HG02943 (cell line): ENCODE results near the gene EIF4A3.
"Not testable (repeated sequence)": the region's sequence is repeated elsewhere in the genome, so short reads cannot be mapped to it uniquely, and the experiment has no call there.

Experiments used
- ATAC-seq: cut with Tn5 transposase; IDR thresholded peaks from one replicate; pipeline ENCODE4 v1.9.1; 2021; ENCODE audit warnings: mild to moderate bottlenecking, low read depth, moderate library complexity; ENCODE audit not compliant: unreplicated experiment

The EIF4A3 gene

DNA sequence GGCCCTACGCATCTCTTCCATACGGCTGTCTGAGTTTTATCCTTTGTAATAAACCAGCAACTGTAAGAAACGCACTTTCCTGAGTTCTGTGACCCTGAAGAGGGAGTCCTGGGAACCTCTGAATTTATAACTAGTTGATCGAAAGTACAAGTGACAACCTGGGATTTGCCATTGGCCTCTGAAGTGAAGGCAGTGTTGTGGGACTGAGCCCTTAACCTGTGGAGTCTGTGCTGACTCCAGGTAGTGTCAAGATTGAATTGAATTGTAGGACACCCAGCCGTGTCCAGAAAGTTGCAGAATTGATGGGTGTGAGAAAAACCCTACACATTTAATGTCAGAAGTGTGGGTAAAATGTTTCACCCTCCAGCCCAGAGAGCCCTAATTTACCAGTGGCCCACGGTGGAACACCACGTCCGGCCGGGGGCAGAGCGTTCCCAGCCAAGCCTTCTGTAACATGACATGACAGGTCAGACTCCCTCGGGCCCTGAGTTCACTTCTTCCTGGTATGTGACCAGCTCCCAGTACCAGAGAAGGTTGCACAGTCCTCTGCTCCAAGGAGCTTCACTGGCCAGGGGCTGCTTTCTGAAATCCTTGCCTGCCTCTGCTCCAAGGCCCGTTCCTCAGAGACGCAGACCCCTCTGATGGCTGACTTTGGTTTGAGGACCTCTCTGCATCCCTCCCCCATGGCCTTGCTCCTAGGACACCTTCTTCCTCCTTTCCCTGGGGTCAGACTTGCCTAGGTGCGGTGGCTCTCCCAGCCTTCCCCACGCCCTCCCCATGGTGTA is 44.1 kb downstream of the EIF4A3 start:
- ATAC-seq = no peak

DNA sequence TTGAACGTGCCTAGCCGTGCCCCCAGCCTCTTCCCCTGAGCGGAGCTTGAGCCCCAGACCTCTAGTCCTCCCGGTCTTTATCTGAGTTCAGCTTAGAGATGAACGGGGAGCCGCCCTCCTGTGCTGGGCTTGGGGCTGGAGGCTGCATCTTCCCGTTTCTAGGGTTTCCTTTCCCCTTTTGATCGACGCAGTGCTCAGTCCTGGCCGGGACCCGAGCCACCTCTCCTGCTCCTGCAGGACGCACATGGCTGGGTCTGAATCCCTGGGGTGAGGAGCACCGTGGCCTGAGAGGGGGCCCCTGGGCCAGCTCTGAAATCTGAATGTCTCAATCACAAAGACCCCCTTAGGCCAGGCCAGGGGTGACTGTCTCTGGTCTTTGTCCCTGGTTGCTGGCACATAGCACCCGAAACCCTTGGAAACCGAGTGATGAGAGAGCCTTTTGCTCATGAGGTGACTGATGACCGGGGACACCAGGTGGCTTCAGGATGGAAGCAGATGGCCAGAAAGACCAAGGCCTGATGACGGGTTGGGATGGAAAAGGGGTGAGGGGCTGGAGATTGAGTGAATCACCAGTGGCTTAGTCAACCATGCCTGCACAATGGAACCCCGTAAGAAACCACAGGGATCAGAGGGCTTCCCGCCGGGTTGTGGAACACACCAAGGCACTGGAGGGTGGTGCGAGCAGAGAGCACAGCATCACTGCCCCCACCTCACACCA is 44.8 kb downstream of the EIF4A3 start:
- ATAC-seq = peak; percentile 24

GRCh38 chr17:80101011-80101945 is 45.6 kb downstream of the EIF4A3 start, which contains the start of gene GAA:
GAA (plus strand) TSS chr17:80101581; CDS start chr17:80104587, 3,006 bp downstream.
- peak; percentile 58 for ATAC-seq

DNA sequence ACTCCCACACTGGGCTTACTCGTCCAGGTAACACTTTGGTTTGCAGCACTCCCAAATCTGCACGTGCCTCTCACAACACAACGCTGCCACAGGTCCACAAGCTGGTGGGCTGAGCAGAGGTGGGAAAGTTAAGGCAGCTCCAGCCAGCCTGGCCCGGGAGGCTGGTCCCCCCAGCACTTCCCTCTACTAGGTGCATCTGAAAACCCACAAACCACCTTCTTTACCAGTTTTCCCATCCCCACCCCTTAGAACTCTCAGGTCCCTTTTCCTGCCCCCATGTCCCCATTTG is 46.9 kb downstream of the EIF4A3 start:
- no peak for ATAC-seq

DNA sequence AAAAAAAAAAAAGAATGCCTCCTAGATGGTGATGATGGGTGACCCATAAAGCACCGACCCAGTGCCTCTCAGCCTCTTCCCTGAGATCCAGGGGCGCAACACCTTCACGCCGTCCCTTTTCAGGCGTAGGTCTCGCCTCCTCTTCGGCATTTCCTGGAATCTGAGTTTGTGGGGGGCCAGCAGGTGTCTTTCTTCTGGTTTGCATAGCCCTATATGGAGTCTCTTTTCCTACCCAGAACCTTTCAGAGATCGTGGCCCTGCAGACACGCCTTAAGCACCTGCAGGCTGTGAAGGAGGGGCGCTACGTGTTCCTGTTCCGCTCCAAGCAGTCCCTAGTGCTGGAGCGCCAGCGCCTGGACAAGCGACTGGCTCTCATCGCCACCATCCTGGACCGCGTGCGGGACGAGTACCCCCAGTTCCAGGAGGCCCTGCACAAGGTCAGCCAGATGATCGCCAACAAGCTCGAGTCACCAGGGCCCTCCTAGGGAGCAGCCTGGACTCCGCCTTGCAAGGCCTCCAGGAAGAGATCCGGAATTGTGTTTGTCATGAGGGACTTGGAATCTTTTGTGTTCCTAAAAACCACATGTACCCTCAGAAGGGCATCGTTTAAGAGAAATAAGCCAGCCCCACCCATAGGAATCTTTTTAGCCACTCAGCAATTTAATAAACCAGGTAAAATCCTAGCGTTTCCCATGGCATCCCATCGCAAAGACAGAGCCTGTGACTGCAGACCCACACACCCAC is 47.5 kb downstream of the EIF4A3 start:
- no peak for ATAC-seq

- ATAC-seq = no peak
Observed at GRCh38 chr17:80097844-80098691, 48.9 kb downstream of the EIF4A3 start.

DNA sequence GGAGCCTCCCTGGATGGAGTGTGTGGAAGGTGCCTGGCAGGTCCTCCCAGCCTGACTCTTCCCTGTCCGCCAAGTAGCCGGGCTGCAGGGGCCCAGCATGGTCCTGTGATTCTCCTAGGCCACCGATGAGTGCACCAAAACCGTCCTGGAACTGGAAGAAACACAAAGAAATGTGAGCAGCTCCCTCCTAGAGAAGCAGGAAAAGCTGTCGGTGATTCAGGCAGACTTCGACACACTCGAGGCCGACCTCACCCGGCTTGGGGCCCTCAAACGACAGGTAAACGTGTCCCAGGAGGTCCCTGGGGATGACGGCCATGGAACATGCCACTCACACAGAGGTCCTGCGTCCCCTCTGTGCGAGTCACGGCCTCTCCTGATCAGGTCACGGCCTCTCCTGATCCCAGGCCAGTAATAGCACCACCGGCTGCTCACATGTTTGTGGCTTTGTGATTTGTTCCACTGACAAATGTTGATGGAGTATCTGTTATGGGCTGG is 49.8 kb downstream of the EIF4A3 start:
- no peak for ATAC-seq

- no peak for ATAC-seq
Observed at GRCh38 chr17:80096561-80097021, 50.3 kb downstream of the EIF4A3 start.

DNA sequence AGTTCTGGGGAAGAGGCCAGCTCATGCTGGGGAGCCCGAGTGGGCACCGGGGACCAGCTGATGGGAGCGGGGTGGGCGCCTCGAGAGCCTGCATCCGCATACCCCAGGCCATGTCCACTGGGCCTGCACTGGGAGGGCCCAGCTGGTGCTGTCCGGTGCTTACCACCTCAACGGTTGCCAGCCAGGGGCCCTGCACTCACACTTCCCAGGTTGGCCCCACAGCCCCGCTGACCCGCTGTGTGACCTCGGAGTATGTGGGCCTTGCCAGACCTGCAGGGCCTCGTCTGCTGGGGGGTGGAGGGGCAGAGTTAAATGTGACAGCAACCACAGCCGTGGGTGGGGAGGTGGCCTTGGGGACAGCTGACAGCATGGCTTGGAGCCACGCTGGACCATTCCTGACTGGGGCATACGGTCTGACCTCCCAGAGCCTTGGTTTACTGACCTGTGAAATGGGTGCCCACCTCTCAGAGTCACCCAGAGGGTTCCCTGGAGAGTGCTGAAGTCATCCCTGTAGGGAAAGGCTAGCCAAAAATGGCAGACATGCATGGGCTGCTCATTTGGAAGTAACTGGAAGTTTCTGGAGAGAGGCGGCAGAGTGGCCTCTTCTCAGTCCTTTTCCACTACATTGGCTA is 51.0 kb downstream of the EIF4A3 start:
- ATAC-seq = no peak

GRCh38 chr17:80095038-80095843 is 51.7 kb downstream of the EIF4A3 start:
- no peak for ATAC-seq

DNA sequence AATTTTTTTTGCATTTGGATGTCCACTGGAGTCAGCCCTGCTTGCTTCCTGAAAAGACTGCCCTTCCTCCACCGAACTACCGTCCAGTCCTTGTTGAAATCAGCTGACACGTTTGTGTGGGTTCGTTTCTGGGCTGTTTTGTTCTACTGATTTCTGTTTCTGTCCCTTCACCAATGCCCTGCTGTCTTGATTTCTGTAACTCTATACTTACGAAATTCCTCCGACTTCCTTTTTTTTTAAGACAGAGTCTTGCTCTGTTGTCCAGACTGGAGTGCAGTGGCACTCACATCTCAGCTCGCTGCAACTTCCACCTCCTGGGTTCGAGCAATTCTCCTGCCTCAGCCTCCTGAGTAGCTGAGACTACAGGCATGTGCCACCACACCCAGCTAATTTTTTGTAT is 54.0 kb downstream of the EIF4A3 start:
- no peak for ATAC-seq

- no peak for ATAC-seq
Observed at GRCh38 chr17:80091376-80091775, 55.6 kb downstream of the EIF4A3 start.

- not testable (repeated sequence) for ATAC-seq
Observed at GRCh38 chr17:80090164-80090563, 56.8 kb downstream of the EIF4A3 start.

DNA sequence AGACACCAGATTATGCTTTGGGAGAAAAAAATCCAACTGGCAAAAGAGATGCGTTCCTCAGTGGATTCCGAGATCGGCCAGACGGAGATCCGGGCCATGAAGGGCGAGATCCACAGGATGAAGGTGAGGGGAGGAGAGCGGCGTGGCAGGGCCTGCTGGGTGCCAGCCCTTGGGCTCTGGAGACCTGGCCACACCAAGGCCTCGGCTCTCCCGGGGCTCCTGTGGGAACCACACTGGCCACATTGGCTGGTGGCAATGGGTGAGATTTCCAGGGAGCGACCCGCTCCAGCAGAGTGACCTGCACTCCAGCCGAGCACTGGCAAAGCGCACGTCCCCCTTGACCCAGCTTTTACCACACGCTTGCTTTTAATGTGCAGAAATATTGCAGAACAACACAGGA is 57.2 kb downstream of the EIF4A3 start:
- ATAC-seq = no peak

DNA sequence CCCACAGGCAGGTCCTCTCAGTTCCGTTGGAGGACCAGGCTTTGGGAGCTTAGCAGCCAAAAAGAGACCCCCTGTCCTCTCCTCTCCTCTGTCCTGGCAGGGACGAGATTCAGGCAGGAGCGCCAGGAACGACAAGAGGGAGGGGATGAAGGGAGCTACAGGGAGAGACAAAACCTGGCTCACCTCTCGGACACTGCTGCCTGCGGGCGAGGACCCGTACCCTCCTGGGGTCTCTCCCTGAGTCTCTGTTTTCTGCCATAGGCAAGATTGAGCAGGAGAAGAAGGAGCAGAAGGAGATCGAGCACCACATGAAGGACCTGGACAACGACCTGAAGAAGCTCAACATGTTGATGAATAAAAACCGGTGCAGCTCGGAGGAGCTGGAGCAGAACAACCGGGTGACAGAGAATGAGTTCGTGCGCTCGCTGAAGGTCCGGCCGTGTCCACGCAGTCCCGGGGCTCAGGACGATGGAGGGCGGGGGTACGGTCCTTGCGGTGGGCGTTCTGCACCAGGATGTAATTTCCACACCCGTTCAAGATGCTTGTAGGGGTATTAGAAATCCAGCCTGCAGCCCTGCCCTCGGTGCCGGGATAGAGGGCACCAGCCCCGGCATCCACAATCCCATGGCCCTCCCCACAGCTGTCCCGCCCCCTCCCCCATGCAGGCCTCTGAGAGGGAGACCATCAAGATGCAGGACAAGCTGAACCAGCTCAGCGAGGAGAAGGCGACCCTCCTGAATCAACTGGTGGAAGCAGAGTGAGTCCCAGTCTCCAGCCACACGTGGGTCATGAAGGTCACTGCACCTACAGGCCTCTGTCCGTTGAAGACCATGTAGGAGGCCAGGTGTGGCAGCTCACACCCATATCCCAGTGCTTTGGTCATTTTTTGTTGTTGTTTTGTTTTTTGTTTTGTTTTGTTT is 59.3 kb downstream of the EIF4A3 start:
- no peak for ATAC-seq

GRCh38 chr17:80086616-80087015 is 60.3 kb downstream of the EIF4A3 start:
- no peak for ATAC-seq

- ATAC-seq = no peak
Observed at GRCh38 chr17:80086081-80086480, 60.8 kb downstream of the EIF4A3 start.
